ENCODE measurements around the gene AFTPH.

AFTPH gene

DNA sequence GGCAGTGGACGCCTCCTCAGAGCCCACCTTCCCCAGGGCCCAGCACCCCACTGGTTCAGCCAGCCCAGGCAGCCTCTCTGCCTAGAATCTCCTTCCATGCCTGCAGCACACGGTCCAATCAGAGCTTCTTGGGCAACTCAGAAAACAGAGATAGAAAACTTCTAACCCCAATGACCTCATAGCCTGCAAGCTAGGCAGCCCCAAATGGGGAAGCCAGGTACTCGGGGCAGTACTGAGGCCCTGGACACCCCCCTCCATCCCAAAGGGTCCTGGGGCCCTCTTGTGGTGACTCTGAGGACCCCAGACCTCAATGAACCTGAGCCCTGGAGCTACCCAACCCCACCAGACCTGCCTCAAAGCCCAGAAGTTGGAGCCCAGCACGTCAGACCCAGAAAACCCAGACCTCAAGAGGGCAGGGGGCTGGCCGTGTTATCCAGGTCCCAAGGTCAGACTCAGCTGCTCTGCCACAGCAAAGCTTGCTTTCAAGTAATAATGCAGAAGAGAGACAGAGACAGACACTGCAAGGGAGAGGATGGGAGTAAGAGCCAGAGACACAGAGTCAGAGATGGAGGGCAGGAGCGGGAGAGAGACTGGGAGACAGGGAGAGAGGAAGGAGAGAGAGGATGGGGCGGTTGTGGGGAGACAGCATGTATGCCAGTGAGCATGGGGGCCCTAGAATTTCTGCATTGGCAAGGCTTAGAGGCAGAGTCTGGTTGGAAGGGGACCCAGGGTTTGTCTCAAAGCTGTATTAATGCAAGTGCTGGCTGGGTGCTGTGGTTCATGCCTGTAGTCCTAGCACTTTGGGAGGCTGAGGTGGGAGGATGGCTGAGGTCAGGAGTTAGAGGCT, 101.4 kb downstream of the AFTPH start:
- no peak overlapping the region for H3K27ac ChIP-seq (ENCODE audit: low read length)
- peaks cover 1% of the 10 kb centered on the region for H4K20me1 ChIP-seq (ENCODE audit: insufficient read depth, low read length)
- no peaks in the 10 kb centered on the region for H3K27me3 ChIP-seq (ENCODE audit: insufficient read depth, low read length, poor library complexity)
- peak; percentile 50; the same call in 2 of the 3 replicates for ATAC-seq (ENCODE audit: insufficient read depth, low read depth)
- no peak overlapping the region for H2AFZ ChIP-seq (ENCODE audit: low read depth, low read length)
- DNase-seq = no peak
- no peaks in the 10 kb centered on the region for H3K9me3 ChIP-seq (ENCODE audit: insufficient read depth, low read length, severe bottlenecking)
- H3K4me1 ChIP-seq (ENCODE audit: insufficient read depth, low read length) = no peaks in the 10 kb centered on the region
- no peak overlapping the region for H3K4me3 ChIP-seq (ENCODE audit: low read depth in 1 of 2, low read length in 2 of 2)
- no peak overlapping the region for H3K4me2 ChIP-seq (ENCODE audit: insufficient read depth, low read length)
- no peaks in the 10 kb centered on the region for H3K79me2 ChIP-seq (ENCODE audit: insufficient read depth, low read length)
- H3K9ac ChIP-seq (ENCODE audit: low read depth, low read length) = no peak overlapping the region
- no peak for TF ChIP-seq EZH2 (IDR thresholded peaks at IDR 0.05; ENCODE audit: borderline replicate concordance, low read depth, low read length, severe bottlenecking)
- TF ChIP-seq, protein P1, sequence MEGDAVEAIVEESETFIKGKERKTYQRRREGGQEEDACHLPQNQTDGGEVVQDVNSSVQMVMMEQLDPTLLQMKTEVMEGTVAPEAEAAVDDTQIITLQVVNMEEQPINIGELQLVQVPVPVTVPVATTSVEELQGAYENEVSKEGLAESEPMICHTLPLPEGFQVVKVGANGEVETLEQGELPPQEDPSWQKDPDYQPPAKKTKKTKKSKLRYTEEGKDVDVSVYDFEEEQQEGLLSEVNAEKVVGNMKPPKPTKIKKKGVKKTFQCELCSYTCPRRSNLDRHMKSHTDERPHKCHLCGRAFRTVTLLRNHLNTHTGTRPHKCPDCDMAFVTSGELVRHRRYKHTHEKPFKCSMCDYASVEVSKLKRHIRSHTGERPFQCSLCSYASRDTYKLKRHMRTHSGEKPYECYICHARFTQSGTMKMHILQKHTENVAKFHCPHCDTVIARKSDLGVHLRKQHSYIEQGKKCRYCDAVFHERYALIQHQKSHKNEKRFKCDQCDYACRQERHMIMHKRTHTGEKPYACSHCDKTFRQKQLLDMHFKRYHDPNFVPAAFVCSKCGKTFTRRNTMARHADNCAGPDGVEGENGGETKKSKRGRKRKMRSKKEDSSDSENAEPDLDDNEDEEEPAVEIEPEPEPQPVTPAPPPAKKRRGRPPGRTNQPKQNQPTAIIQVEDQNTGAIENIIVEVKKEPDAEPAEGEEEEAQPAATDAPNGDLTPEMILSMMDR (IDR thresholded peaks at IDR 0.05; ENCODE audit: borderline replicate concordance, extremely low read depth, low read length, poor library complexity, severe bottlenecking) = peak; percentile 29
- no peaks in the 10 kb centered on the region for H3K36me3 ChIP-seq (ENCODE audit: insufficient read depth, low read length)

DNA sequence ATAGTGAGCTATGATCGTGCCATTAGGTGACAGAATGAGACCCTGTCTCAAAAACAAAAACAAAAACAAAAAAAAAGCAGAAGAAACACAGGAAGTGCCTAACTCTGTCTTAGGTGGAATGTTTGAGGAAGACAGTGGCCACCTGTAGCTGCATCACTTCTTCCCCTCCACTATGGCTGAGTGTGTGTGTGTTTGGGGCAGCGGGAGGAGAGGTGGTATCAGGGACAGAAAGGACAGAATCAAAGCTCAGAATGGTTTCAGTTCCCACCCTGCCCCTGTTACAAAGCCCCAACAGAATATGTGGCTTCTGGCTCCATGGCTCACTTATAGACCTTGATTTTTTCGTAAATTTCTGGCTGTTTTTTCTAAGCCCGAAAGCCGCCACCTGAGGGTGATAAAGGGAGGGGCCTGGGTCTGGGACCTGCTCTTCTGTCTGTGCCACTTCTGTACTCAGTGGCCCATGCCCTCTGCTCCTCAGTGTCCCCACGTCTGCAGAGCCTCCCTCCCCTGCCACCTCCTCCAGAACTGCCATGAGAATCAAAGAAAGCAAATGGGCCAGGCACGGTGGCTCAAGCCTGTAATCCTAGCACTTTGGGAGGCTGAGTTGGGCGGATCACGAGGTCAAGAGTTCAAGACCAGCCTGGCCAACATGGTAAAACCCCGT, 102.2 kb downstream of the AFTPH start:
- Histone ChIP-seq H3K27ac (ENCODE audit: low read length) (no peak overlapping the region), H3K9ac (ENCODE audit: low read depth, low read length) (no peak overlapping the region), H3K27me3 (ENCODE audit: insufficient read depth, low read length, poor library complexity) (no peaks in the 10 kb centered on the region), H3K4me3 (ENCODE audit: low read depth in 1 of 2, low read length in 2 of 2) (no peak overlapping the region), H3K79me2 (ENCODE audit: insufficient read depth, low read length) (no peaks in the 10 kb centered on the region), H4K20me1 (ENCODE audit: insufficient read depth, low read length) (peaks cover 4% of the 10 kb centered on the region), H3K9me3 (ENCODE audit: insufficient read depth, low read length, severe bottlenecking) (no peaks in the 10 kb centered on the region), H3K4me2 (ENCODE audit: insufficient read depth, low read length) (no peak overlapping the region), H3K4me1 (ENCODE audit: insufficient read depth, low read length) (no peaks in the 10 kb centered on the region), H2AFZ (ENCODE audit: low read depth, low read length) (no peak overlapping the region), H3K36me3 (ENCODE audit: insufficient read depth, low read length) (no peaks in the 10 kb centered on the region)
- TF ChIP-seq, protein P1 (IDR thresholded peaks at IDR 0.05; ENCODE audit: borderline replicate concordance, extremely low read depth, low read length, poor library complexity, severe bottlenecking) = no peak
- TF ChIP-seq EZH2 (IDR thresholded peaks at IDR 0.05; ENCODE audit: borderline replicate concordance, low read depth, low read length, severe bottlenecking) = no peak
- no peak for ATAC-seq (ENCODE audit: insufficient read depth, low read depth)
- no peak for DNase-seq

DNA sequence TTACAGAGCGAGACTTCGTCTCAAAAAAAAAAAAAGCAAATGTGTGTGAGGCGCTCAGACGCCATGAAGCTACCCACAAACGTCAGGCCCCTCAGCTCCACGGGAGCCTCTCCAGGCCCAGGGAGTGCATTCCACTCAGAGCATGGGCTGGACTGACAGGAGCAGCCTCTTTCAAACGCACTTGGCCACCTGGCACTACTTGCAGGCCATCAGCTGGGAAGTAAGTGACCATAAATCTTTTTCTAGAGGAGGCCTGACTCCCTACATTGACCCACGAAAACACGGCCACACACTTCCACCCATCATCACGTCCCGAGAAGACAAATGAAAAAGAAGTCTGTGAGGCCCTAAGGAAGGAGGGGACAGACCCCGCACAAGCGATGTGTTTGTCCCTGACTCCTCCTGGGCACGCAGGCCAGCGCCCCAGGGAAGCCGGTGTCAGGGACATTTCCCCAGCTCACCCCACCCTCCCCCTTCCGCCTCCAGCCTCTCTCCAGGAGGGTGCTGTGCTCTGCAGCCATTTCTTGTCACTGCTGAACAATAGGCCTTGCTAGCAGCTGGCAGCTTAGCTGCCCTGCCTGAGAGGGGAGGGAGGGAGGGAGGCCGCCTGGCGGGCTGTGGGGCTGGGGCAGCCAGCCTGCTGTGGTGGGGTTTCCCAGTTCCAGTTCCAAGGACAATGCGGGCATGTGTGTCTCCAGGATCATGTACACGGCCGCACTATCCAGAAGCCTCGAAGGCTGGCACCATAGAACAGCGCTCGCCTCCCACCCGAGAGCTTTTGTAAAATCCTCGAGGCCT, 103.0 kb downstream of the AFTPH start:
- Histone ChIP-seq H3K36me3 (ENCODE audit: insufficient read depth, low read length) (no peaks in the 10 kb centered on the region), H2AFZ (ENCODE audit: low read depth, low read length) (no peak overlapping the region), H4K20me1 (ENCODE audit: insufficient read depth, low read length) (peaks cover 4% of the 10 kb centered on the region), H3K4me3 (ENCODE audit: low read depth in 1 of 2, low read length in 2 of 2) (no peak overlapping the region), H3K4me2 (ENCODE audit: insufficient read depth, low read length) (no peak overlapping the region), H3K27ac (ENCODE audit: low read length) (no peak overlapping the region), H3K4me1 (ENCODE audit: insufficient read depth, low read length) (no peaks in the 10 kb centered on the region), H3K79me2 (ENCODE audit: insufficient read depth, low read length) (no peaks in the 10 kb centered on the region), H3K9me3 (ENCODE audit: insufficient read depth, low read length, severe bottlenecking) (no peaks in the 10 kb centered on the region), H3K9ac (ENCODE audit: low read depth, low read length) (no peak overlapping the region), H3K27me3 (ENCODE audit: insufficient read depth, low read length, poor library complexity) (no peaks in the 10 kb centered on the region)
- DNase-seq = no peak
- ATAC-seq (ENCODE audit: insufficient read depth, low read depth) = 0 out of 3 replicates have a peak, but pooled peaks have one; percentile 13
- no peak for TF ChIP-seq EZH2 (IDR thresholded peaks at IDR 0.05; ENCODE audit: borderline replicate concordance, low read depth, low read length, severe bottlenecking)
- TF ChIP-seq, protein P1 (IDR thresholded peaks at IDR 0.05; ENCODE audit: borderline replicate concordance, extremely low read depth, low read length, poor library complexity, severe bottlenecking) = no peak

Measured in DND-41 (cell line).